ENCODE data around the gene CCL22.
A peak's percentile ranks its signal among the peaks of the same experiment; 100 is the strongest.

GRCh38 chr16:57372372-57373116 is 14.0 kb downstream of the CCL22 start, which contains the start of gene CX3CL1:
- TF ChIP-seq CTCF (IDR thresholded peaks at IDR 0.05) (no peak), EP300 (IDR thresholded peaks at IDR 0.05) (no peak), POLR2A (IDR thresholded peaks at IDR 0.05) (peak; percentile 51 to 57)
